ENCODE measurements around the gene SRBD1.

Gene SRBD1

GRCh38 chr2:45612731-45613130 lies 1.7 kb upstream of the SRBD1 start:
- H3K4me3 ChIP-seq (ENCODE audit: low read depth, low read length): no peak overlapping the region

GRCh38 chr2:45612285-45612684 lies 1.2 kb upstream of the SRBD1 start:
- H3K4me3 ChIP-seq (ENCODE audit: low read depth, low read length): no peak overlapping the region
- no peak for TF ChIP-seq CTCF (IDR thresholded peaks at IDR 0.05; ENCODE audit: insufficient read depth, low read depth, low read length, missing control alignments)
- peak; percentile 14 for DNase-seq (ENCODE audit: low read depth)

More at GRCh38 chr2:45612731-45613130, 1.7 kb upstream of the SRBD1 start:
- no peak for DNase-seq (ENCODE audit: low read depth)
- TF ChIP-seq CTCF (IDR thresholded peaks at IDR 0.05; ENCODE audit: insufficient read depth, low read depth, low read length, missing control alignments): no peak

- peak; percentile 48 for DNase-seq (ENCODE audit: low read depth)
- H3K4me3 ChIP-seq (ENCODE audit: low read depth, low read length): peak overlapping the region; percentile 98
- TF ChIP-seq CTCF (IDR thresholded peaks at IDR 0.05; ENCODE audit: insufficient read depth, low read depth, low read length, missing control alignments): no peak
These were observed 617 bp downstream of the SRBD1 start for GRCh38 chr2:45610281-45611019.

- peak; percentile 18 for TF ChIP-seq CTCF (IDR thresholded peaks at IDR 0.05; ENCODE audit: insufficient read depth, low read depth, low read length, missing control alignments)
- no peak overlapping the region for H3K4me3 ChIP-seq (ENCODE audit: low read depth, low read length)
- DNase-seq (ENCODE audit: low read depth): no peak
These were observed 3.4 kb downstream of the SRBD1 start for GRCh38 chr2:45607701-45608100.

- DNase-seq (ENCODE audit: low read depth): no peak
- no peak for TF ChIP-seq CTCF (IDR thresholded peaks at IDR 0.05; ENCODE audit: insufficient read depth, low read depth, low read length, missing control alignments)
- no peak overlapping the region for H3K4me3 ChIP-seq (ENCODE audit: low read depth, low read length)
These were observed 4.3 kb downstream of the SRBD1 start for GRCh38 chr2:45606796-45607195.

GRCh38 chr2:45605116-45605515 lies 6.0 kb downstream of the SRBD1 start:
- DNase-seq (ENCODE audit: low read depth): no peak
- no peak overlapping the region for H3K4me3 ChIP-seq (ENCODE audit: low read depth, low read length)
- TF ChIP-seq CTCF (IDR thresholded peaks at IDR 0.05; ENCODE audit: insufficient read depth, low read depth, low read length, missing control alignments): no peak

- H3K4me3 ChIP-seq (ENCODE audit: low read depth, low read length): no peak overlapping the region
- TF ChIP-seq CTCF (IDR thresholded peaks at IDR 0.05; ENCODE audit: insufficient read depth, low read depth, low read length, missing control alignments): no peak
- no peak for DNase-seq (ENCODE audit: low read depth)
These were observed 8.4 kb downstream of the SRBD1 start for GRCh38 chr2:45602624-45603023.

All from GM12865 (cell line).